Right atrium auricular region (tissue), 2 donors: ENCODE data around the gene ASXL3. TPM values are rescaled to one million over a fixed set of nuclear protein-coding genes. Genes with fewer than 3 reads are reported as not detected.

ENCODE experiments used
- DNase-seq: peaks from one replicate; pipeline ENCODE4 v3.0.0-alpha.2; 2019; ENCODE audit warnings: low spot score
- H3K27ac ChIP-seq, 2 donors: fragments of 200-600 bp; sonication (generic); 1 replicate in 1 of 2; 2 replicates in 1 of 2; pipeline ENCODE4 v1.5.1; 2016 to 2019
- H3K27me3 ChIP-seq, 2 donors: fragments of 200-600 bp; sonication (generic); one replicate each; pipeline versions ENCODE4 v1.5.1 to v1.6.0; 2017 to 2019
- H3K36me3 ChIP-seq: fragments of 200-600 bp; sonication (generic); one replicate; pipeline ENCODE4 v1.5.1; 2016
- H3K4me1 ChIP-seq, 2 donors: fragments of 200-600 bp; sonication (generic); one replicate each; pipeline versions ENCODE4 v1.5.1 to v1.6.0; 2017 to 2019
- H3K4me3 ChIP-seq, 2 donors: fragments of 200-600 bp; sonication (generic); 1 replicate in 1 of 2; 2 replicates in 1 of 2; pipeline ENCODE4 v1.5.1; 2017 to 2019; ENCODE audit warnings: mild to moderate bottlenecking in 1 of 2, moderate library complexity in 1 of 2
- H3K9me3 ChIP-seq, 2 donors: fragments of 200-600 bp; sonication (generic); one replicate each; pipeline ENCODE4 v1.5.1; 2019
- CTCF ChIP-seq, 2 donors: fragments of 200-600 bp; sonication (generic); IDR thresholded peaks; one replicate each; pipeline ENCODE4 v1.5.1; 2019; ENCODE audit warnings: antibody characterized with exemption in 2 of 2
- total RNA-seq, 2 donors: library from RNA; depleted of rRNA; stranded (reverse); fragments of >200 nt; gene quantifications; one replicate each; pipeline ENCODE4 v1.1.0, GENCODE V29; 2016

The ASXL3 gene
- total RNA-seq, 2 donors from 2014 or later = 2.6 to 4.8 TPM

GRCh38 chr18:33696332-33697162 lies 118.5 kb downstream of the ASXL3 start:
- TF ChIP-seq CTCF (IDR thresholded peaks at IDR 0.05) = no peak
- H3K36me3 ChIP-seq = no peaks in the 10 kb centered on the region
- no peak overlapping the region for H3K4me3 ChIP-seq
- H3K4me1 ChIP-seq = no peaks in the 10 kb centered on the region
- DNase-seq = no peak
- H3K27me3 ChIP-seq = no peaks in the 10 kb centered on the region
- H3K9me3 ChIP-seq = no peaks in the 10 kb centered on the region
- no peak overlapping the region for H3K27ac ChIP-seq

- Histone ChIP-seq H3K9me3 (no peaks in the 10 kb centered on the region), H3K4me1 (no peaks in the 10 kb centered on the region), H3K27ac (no peak overlapping the region), H3K4me3 (no peak overlapping the region), H3K36me3 (no peaks in the 10 kb centered on the region), H3K27me3 (no peaks in the 10 kb centered on the region)
- no peak for DNase-seq
- TF ChIP-seq CTCF (IDR thresholded peaks at IDR 0.05) = no peak
Observed at GRCh38 chr18:33697498-33697897, 119.5 kb downstream of the ASXL3 start.

DNA sequence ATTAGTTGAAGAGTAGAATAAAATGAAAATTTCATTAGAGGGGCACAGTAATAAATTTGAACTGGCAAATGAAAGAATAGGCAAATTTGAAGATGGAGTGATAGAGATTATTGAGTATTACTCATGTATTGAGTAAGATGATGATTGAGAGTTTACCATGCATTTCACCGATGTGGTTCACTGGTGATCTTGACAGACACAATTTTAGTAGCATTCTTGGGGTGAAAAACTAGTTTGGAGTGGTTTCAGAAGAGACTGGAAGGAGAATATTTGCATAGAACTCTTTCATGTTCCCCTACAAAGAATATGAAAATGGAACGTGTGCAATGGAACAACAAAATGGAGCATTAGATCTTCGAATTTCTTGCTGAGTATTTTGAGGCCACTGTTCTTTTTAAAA lies 121.4 kb downstream of the ASXL3 start:
- no peak overlapping the region for H3K27ac ChIP-seq

DNA sequence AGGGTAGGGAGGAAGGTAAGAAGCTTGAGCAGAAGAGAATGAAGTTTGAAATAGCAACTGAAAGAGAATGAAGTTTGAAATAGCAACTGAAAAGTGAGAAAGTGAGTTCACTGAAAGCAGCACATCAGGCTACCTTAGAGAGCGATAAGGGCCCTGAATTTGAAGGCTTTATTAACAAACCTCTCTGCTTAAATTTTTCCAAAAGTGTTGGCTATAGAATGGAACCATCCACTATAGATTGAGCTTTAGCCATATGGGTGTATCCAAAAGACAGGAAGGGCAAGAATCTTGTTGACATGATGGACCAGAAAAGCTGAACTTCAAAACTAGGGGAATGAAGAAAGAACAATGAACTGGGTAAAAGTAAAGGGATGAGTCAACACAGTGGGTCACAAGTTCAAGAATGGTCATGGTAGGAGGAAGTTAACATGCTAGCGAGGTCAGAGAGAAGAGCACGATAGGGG lies 122.5 kb downstream of the ASXL3 start:
- no peaks in the 10 kb centered on the region for H3K9me3 ChIP-seq
- H3K27ac ChIP-seq = no peak overlapping the region
- TF ChIP-seq CTCF (IDR thresholded peaks at IDR 0.05) = no peak
- no peak overlapping the region for H3K4me3 ChIP-seq
- no peak for DNase-seq
- H3K27me3 ChIP-seq = no peaks in the 10 kb centered on the region
- no peaks in the 10 kb centered on the region for H3K4me1 ChIP-seq
- no peaks in the 10 kb centered on the region for H3K36me3 ChIP-seq

More for the DNA sequence above, 121.4 kb downstream of the ASXL3 start:
- Histone ChIP-seq H3K36me3 (no peaks in the 10 kb centered on the region), H3K9me3 (no peaks in the 10 kb centered on the region), H3K27me3 (no peaks in the 10 kb centered on the region), H3K4me1 (no peaks in the 10 kb centered on the region), H3K4me3 (no peak overlapping the region)
- no peak for DNase-seq
- no peak for TF ChIP-seq CTCF (IDR thresholded peaks at IDR 0.05)

DNA sequence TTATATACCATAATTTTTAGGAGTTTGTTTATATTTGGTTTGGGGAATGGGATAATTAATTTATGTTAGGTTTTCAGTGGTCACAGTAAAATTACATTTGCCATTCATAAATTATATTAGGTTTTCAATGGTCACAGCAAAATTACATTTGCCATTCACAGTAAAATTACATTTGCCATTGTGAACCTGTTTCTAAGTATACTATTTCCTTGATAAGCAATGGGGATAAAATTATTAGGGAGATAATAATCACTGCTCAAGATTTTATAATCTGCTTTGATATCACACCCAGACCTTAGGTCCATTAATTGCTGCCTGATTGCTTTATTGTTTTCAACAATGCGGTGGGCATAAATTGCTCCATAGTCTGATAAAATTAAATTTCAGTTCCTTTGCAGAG lies 124.6 kb downstream of the ASXL3 start:
- no peak overlapping the region for H3K4me3 ChIP-seq
- no peak for TF ChIP-seq CTCF (IDR thresholded peaks at IDR 0.05)
- DNase-seq = no peak
- no peaks in the 10 kb centered on the region for H3K27me3 ChIP-seq
- H3K27ac ChIP-seq = no peak overlapping the region
- H3K9me3 ChIP-seq = no peaks in the 10 kb centered on the region
- H3K36me3 ChIP-seq = no peaks in the 10 kb centered on the region
- no peaks in the 10 kb centered on the region for H3K4me1 ChIP-seq
